Erythroblast (primary cell): Measurements from ENCODE around the gene NLRC5.

Experiments used
- GATA1 ChIP-seq: IDR thresholded peaks from 2 replicates; pipeline ENCODE4 v1.6.1; 2011; ENCODE audit warnings: low read depth, mild to moderate bottlenecking, control low read depth, low read length, moderate library complexity
- POLR2A ChIP-seq: IDR thresholded peaks from 2 replicates; pipeline ENCODE4 v1.6.1; 2011; ENCODE audit warnings: mild to moderate bottlenecking, low read length

GRCh38 chr16:56956076-56956475 lies 33.3 kb upstream of the NLRC5 start:
- no peak for TF ChIP-seq POLR2A
- TF ChIP-seq GATA1, result no peak
